Transverse colon (tissue), 4 donors: Measurements from ENCODE around the gene SCAF1. TPM values are rescaled to one million over a fixed set of nuclear protein-coding genes. Genes with fewer than 3 reads are reported as not detected.

Experiments
- DNase-seq: peaks from one replicate; pipeline ENCODE4 v3.0.0-alpha.2; 2019
- H3K27ac ChIP-seq, 4 donors: fragments of 200-600 bp; sonication (generic); 2 replicates each; pipeline ENCODE4 v1.5.1; 2016 to 2018; ENCODE audit warnings: inconsistent platforms in 4 of 4
- H3K27me3 ChIP-seq: fragments of 200-600 bp; sonication (generic); 2 replicates; pipeline ENCODE4 v1.5.1; 2017; ENCODE audit warnings: inconsistent platforms
- H3K36me3 ChIP-seq, 4 donors: fragments of 200-600 bp; sonication (generic); 2 replicates each; pipeline ENCODE4 v1.5.1; 2017 to 2019; ENCODE audit warnings: inconsistent platforms in 4 of 4
- H3K4me1 ChIP-seq, 4 donors: fragments of 200-600 bp; sonication (generic); 2 replicates each; pipeline ENCODE4 v1.5.1; 2017 to 2020; ENCODE audit warnings: inconsistent platforms in 4 of 4
- H3K4me3 ChIP-seq, 4 donors: fragments of 200-600 bp; sonication (generic); 1 replicate in 1 of 4; 2 replicates in 3 of 4; pipeline versions ENCODE4 v1.5.1 to v1.6.1; 2017 to 2019; ENCODE audit warnings: inconsistent platforms in 4 of 4
- H3K9me3 ChIP-seq, 2 donors: fragments of 200-600 bp; sonication (generic); 2 replicates each; pipeline ENCODE4 v1.5.1; 2017 to 2019; ENCODE audit warnings: inconsistent platforms in 2 of 2
- CTCF ChIP-seq, 5 experiments: fragments of 200-600 bp in 3 of 5; fragments of 450-650 bp in 2 of 5; sonication (generic) in 3 of 5; IDR thresholded peaks; 1 replicate in 2 of 5; 2 replicates in 3 of 5; pipeline ENCODE4 v1.5.1; 2016 to 2017; ENCODE audit warnings: antibody characterized with exemption in 5 of 5, inconsistent platforms in 3 of 5, mild to moderate bottlenecking in 2 of 5, moderate library complexity in 1 of 5
- EP300 ChIP-seq: sonication (generic); formaldehyde crosslinking; IDR thresholded peaks from one replicate; pipeline ENCODE4 v1.6.1; 2017; ENCODE audit warnings: antibody characterized with exemption, low read depth
- POLR2A ChIP-seq: fragments of 450-650 bp; IDR thresholded peaks from one replicate; pipeline ENCODE4 v1.6.1; 2016; ENCODE audit warnings: antibody characterized with exemption, mild to moderate bottlenecking, moderate library complexity
- POLR2AphosphoS5 ChIP-seq, 3 donors: sonication (generic); formaldehyde crosslinking; IDR thresholded peaks; one replicate each; pipeline ENCODE4 v1.6.1; 2016; ENCODE audit warnings: antibody characterized with exemption in 3 of 3
- WGBS, 2 donors: methylation state at CpG; one replicate each; pipeline ENCODE4 v1.1.5; 2018; ENCODE audit warnings: low coverage in 1 of 2; 5-methylcytosine and 5-hydroxymethylcytosine counted together
- in situ Hi-C, 4 donors: fragments of 200-750 bp; cut with MboI; loops; one replicate each; pipeline versions ENCODE4 v1.15.0 to v1.15.1; 2017; ENCODE audit warnings: low sequenced_read_pairs in 3 of 4, low pct_ligation_motif_present in 1 of 4, low pct_unique_long_range_greater_than_20kb in 1 of 4
- intact Hi-C: fragments of 100-400 bp; cut with DNase I; formaldehyde crosslinking; loops from one replicate; pipeline ENCODE4 v1.15.1; 2023; ENCODE audit warnings: low total_unique reads
- total RNA-seq, 4 donors: library from RNA; depleted of rRNA; stranded (reverse); fragments of >200 nt; gene quantifications; one replicate each; pipeline ENCODE4 v1.1.0, GENCODE V29; 2016

The SCAF1 gene
- total RNA-seq, 4 donors from 2014 or later, result 20.2 to 118 (median 32.7) TPM

DNA sequence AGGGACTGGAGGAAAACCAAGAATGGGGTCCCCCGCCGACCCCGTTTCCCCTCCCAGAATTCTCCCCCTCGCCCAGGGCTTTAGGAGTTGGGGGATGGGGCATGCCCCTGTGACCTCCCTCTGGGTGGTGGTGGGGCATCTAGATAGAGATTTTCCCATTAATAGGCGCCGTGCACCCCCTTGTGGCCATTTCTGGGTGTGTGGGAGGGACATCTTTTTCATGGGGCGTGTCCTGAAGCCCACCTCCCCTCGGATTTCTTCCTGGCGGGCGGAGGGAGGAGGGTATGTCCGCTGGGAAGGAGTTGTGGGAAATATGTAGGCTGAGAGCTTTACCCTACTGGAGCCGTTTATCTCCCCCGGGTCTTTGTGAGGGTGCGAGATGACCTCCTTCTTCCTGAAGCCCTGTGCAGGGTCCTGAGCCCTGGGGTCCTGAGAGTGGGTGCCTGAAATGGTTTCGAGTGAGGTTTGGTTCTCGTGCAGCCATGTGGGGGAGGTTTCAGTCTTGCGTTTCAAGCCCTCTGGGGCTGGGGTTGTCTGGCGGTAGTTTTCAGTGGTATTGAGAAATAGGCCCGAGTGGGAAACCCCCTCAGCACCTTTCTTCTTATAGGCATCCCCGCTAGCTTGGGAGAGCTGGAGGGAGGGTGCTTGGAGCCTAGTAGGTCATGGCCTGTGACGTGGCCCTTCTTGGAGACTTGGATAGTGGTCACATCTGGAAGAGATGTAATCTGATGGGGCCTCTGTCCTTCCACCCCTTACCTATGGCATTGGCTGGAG lies 36.1 kb downstream of the SCAF1 start:
- in situ Hi-C loops (loop anchor here in 1 of 4 donors (10.0 kb wide), 1 partner anchor 103 kb away; no protein-coding TSS in a partner anchor), intact Hi-C loops (no loop called here)
- peak overlapping the region; percentile 84 to 99 (median 95) for H3K27ac ChIP-seq
- no peaks in the 10 kb centered on the region for H3K27me3 ChIP-seq
- peaks cover 9 to 45% (median 39%) of the 10 kb centered on the region in 4 donors for H3K4me1 ChIP-seq
- H3K4me3 ChIP-seq, result peak overlapping the region; percentile 62 to 94 (median 84)
- TF ChIP-seq CTCF (IDR thresholded peaks at IDR 0.05), result peak; percentile 53 to 74 (median 57)
- no peak for TF ChIP-seq POLR2A
- no peak for TF ChIP-seq EP300
- TF ChIP-seq POLR2AphosphoS5 (IDR thresholded peaks at IDR 0.05), result no peak
- peak; percentile 78 for DNase-seq
- peaks cover 0 to 9% (median 6%) of the 10 kb centered on the region in 4 donors for H3K36me3 ChIP-seq
- WGBS, 2 donors, result 0 to 4% methylated on average over 4 to 21 of the region's 21 CpGs
- no peaks in the 10 kb centered on the region for H3K9me3 ChIP-seq

GRCh38 chr19:49678985-49679770 lies 37.2 kb downstream of the SCAF1 start:
- no peaks in the 10 kb centered on the region for H3K9me3 ChIP-seq
- no peak overlapping the region for H3K4me3 ChIP-seq
- intact Hi-C loops (no loop called here), in situ Hi-C loops (loop anchor here in 1 of 4 donors (10.0 kb wide), 1 partner anchor 104 kb away; no protein-coding TSS in a partner anchor)
- 59 to 94% methylated on average over 3 to 12 of the region's 12 CpGs for WGBS, 2 donors
- peaks cover 9 to 45% (median 39%) of the 10 kb centered on the region in 4 donors for H3K4me1 ChIP-seq
- no peak for TF ChIP-seq POLR2A
- no peak for TF ChIP-seq CTCF (IDR thresholded peaks at IDR 0.05)
- no peak for TF ChIP-seq EP300
- TF ChIP-seq POLR2AphosphoS5 (IDR thresholded peaks at IDR 0.05), result no peak
- DNase-seq, result no peak
- H3K36me3 ChIP-seq, result peaks cover 0 to 9% (median 6%) of the 10 kb centered on the region in 4 donors
- no peaks in the 10 kb centered on the region for H3K27me3 ChIP-seq
- H3K27ac ChIP-seq, result peak overlapping the region; percentile 84 to 99 (median 95)

- intact Hi-C loops (loop anchor here (10.0 kb wide), 1 partner anchor 205 kb away; the partner anchor contains the start of gene FLT3LG), in situ Hi-C loops (loop anchor here in 1 of 4 donors (10.0 kb wide), 1 partner anchor 105 kb away; no protein-coding TSS in a partner anchor)
- Histone ChIP-seq H3K4me1 (peaks cover 9 to 45% (median 39%) of the 10 kb centered on the region in 4 donors), H3K27ac (peak overlapping the region; percentile 69 to 99 (median 75)), H3K27me3 (no peaks in the 10 kb centered on the region), H3K4me3 (no peak overlapping the region), H3K9me3 (no peaks in the 10 kb centered on the region), H3K36me3 (peaks cover 0 to 9% (median 8%) of the 10 kb centered on the region in 4 donors)
- DNase-seq, result no peak
- WGBS, 2 donors, result 68 to 76% methylated on average over 4 to 10 of the region's 10 CpGs
- no peak for TF ChIP-seq EP300
- no peak for TF ChIP-seq POLR2AphosphoS5 (IDR thresholded peaks at IDR 0.05)
- TF ChIP-seq POLR2A, result no peak
- no peak for TF ChIP-seq CTCF (IDR thresholded peaks at IDR 0.05)
Observed at GRCh38 chr19:49679771-49680413, 37.9 kb downstream of the SCAF1 start.
